DMS153 (cell line): ENCODE results near the gene PANX1.
"Not testable (repeated sequence)": the region's sequence is repeated elsewhere in the genome, so short reads cannot be mapped to it uniquely, and the experiment has no call there.

Experiments used
- DNase-seq: peaks from one replicate; lab custom pipeline; 2025; lab: John Stamatoyannopoulos, UW

The PANX1 gene

DNA sequence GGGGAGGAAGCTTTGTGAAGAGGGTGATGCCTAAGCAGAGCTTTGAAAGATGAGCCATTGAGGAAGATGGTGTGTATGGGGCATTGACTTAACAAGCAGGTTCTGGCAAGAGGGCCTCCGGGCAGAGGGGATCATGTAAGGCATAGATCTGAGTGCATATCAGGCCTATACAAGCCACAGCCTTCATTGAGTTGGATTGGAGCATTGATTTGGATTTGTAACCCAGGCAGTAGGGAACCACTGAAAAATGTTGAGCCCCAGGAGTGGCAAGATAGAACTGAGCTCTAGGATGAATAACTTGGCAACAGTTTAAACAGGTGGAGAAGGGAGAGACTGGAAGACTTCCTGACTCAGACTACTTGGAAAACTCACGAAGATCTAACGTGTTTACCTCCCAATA lies 21.4 kb downstream of the PANX1 start:
- DNase-seq: no peak

DNA sequence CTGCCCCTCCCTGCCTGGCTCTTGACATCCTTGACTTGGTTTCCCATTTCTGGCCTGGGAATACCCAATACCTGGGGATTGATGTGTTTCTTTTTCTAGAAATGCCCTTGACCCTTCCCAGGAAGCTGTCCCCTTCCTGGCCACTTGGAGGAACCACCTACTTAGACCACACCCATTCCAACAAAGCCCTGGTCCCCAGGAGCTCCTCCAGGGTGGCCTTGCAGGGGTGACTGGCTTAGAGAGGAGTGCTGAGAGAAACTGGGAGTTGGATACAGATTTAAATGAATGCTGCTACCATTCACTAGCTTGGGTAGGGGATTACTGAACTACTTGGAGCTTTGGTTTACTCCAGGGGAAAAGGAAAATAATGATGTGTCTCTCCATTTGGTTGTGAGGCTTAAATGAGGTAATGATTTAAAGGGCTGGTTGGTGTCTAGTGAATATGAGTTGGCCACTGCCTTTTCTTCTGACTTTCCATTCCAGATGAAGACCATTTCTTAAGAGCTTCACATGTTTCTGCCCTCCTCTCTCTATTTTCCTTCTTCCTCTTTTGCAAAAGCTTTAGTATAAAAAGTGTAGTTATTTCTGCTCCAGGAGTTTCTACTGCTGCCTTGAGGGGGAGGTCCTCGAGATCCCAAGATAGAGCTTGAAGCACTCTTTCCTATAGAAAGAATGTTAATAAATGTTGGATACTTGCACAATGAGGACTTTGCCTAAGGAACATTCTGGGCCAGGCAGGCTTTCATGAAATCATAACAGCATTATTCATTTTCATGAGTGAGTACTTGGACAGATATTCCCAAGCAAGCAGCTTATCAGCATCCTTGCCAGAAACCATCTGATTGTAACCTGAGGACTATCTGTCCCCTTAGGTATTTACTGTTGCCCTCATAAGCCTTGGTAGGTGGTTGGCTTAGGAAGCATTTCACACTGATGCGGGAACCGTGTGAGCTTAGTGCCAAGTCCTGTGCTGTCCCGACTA lies 22.4 kb downstream of the PANX1 start:
- DNase-seq: no peak

DNA sequence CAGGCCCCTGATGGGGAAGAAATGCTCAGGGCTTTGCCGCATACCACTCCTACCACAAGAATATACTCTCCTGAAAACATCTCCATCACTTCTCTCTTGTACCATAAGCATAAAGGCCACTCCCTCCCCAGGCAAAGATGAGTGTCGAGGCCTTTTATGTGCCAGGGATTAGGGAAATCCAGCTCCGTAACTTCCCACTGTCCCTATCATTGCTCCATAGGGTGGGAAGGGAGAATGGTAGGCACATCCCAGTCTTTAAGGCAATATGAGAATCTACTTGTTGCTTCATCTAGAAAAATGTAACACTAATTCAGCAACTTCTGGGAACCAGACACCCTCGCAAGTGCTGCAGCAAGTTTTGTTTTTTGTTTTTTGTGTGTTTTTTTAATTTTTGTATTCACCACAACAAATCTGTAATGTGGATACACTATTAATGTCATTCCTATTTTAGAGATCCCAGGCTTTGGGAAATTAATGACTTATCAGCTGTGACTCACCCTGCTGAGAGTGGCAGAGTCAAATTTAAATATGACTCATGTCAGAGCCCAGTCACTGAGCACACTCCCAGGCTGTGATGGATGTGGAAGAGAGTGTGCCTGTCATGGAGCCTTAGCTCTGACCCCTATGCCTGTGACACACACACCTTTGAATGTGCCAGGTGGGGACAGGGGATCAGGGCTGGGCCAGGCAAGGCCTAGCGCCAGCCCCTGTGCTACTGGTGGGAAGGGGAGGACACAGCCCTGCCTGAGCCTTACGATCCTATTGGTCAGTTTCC lies 23.4 kb downstream of the PANX1 start:
- DNase-seq: no peak

DNA sequence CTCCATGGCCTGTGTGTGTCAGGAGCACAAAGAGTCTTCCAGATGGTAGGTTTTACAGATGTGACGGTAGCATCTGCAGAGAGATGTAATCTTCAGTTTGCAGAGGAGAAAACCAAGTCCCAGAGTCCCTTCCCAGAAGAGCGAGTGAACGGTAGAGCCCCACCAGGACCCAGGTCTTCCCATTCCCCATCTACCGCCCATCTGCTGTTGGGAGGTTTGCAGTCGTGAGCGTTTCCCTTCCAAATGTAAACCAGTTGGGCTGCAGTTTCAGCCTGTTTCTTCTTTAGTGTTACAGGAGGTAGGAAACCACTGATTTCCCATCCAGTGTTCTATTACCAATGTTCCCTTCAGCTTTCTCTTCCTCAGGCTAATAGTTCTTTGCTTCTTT lies 24.0 kb downstream of the PANX1 start:
- no peak for DNase-seq

DNA sequence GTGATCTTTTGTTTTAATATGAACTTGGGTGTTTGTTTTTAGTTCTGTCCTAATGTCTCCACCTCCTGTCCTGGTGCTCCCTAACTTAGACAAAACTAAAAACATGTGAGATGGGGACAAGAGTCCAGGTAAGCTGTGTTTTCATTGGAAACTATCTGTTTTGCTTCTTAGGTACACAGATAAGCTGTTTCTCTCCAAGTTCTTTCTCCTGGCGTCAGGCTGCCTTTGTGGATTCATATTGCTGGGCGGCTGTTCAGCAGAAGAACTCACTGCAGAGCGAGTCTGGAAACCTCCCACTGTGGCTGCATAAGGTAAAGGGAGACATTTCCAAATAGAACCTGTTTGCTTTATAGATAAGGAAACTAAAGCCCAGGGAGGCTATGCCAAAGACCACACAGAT lies 24.7 kb downstream of the PANX1 start:
- no peak for DNase-seq

DNA sequence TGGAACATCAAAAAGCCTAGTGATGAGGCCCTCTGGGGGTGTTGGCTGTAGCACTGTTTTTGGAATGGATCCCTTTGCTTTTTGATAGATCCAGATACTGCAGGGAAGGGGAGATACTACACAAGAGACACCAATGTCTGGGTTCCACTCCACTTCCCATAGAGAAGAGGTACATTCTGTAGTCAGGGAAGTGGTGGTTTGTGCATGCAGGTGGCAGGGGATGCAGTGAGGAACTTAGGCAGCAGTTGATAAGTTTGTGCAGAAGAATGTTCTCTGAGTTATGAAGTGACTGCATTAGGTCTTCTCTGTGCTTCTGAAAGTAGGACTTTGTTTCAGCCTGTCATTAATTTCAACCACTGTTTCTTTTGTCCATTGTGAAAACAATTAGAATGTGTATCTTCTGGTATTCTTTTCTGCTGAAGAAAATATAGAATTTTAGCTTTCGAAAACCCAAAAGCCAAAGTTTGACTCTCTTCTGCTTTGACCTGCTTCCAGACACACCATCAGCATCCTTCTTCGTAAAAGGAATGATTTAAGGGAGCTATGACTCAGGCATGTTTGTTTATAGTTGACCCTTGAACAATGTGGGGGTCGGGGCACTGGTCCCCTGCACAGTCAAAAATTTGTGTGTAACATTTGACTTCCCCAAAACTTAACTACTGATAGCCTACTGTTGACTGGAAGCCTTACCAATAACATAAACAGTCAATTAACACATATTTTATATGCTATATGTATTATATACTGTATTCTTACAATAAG lies 25.6 kb downstream of the PANX1 start:
- no peak for DNase-seq

DNA sequence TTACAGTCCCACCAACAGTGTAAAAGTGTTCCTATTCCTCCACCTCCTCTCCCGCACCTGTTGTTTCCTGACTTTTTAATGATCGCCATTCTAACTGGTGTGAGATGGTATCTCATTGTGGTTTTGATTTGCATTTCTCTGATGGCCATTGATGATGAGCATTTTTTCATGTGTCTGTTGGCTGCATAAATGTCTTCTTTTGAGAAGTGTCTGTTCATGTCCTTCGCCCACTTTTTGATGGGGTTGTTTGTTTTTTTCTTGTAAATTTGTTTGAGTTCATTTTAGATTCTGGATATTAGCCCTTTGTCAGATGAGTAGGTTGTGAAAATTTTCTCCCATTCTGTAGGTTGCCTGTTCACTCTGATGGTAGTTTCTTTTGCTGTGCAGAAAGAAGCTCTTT lies 28.7 kb downstream of the PANX1 start:
- DNase-seq: not testable (repeated sequence)

DNA sequence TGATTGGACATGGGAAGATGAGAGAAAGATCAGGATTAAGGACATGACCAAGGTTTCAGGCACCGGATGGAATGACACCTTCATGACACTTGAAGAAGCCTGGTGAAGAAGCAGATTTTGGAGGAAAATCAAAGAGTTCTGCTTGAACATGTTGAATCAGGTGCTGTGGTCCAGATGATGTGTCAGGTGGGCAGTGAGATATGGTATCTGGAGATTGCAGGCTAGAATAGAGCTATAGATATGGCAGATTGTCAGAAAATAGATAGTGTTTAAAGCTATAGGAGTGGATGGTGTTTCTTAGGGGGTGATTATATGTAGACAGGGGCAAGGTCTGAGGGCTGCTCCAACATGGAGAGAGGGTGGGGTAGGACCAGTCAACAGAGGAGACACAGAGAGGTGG lies 40.2 kb downstream of the PANX1 start:
- no peak for DNase-seq

DNA sequence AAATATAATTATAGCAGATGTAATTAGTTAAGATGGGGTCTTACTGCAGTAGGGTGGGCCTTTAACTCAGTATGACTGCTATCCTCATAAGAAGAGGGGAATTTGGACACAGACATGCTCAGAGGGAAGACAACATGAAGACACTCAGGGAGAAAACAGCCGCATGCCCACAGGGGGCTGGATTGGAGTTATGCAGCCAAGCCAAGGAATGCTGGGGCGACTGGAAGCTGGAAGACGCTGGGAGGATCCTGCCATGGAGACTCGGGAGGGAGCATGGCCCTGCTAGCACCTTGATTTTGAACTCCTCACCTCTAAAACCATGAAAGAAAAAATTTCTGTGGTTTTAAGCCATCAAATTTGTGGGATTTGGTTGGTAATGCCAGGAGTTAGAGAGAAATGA lies 40.9 kb downstream of the PANX1 start:
- DNase-seq: no peak

DNA sequence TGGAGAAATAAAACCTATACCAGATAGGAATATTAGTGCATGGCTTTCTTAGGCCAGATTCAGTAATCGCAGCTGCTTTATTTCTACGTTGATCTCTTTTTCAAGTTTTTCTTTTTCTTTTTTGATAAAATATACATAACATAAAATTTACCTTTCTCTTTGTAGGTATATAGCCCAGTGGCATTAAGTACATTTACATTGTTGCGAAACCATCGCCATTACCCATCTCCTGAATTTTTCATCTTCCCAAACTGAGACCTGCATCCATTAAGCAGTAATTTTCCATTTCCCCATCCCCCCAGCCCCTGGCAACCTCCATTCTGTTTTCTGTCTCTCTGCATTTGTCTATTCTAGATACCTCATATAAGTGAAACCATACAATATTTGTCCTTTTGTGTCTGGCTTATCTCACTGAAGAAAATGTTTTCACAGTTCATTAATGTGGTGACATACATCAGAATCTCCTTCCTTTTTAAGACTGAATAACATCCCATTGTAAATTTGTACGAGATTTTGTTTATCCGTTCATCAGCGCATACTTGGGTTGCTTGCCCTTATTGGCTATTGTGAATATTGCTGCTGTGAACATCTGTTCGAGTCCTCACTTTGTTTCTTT lies 41.4 kb downstream of the PANX1 start:
- DNase-seq: no peak

DNA sequence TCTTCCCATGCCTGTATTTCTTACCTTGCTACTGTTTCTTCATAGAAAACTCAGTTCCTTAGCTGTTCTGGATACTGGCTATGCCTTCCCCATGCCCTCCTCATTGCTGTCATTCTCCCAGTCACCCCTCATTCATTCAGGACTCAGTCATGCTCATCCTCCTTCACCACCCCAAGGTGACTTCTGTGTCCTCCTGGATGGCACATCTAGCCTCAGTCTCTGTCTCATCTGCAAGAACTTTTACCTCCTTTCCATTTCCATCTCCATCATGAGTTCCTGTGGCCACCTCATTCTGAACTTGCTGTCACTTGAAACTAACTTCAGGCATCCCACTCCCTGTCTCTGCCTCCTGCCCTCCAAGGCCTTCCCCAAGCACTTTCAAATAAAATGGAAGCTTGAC lies 42.3 kb downstream of the PANX1 start:
- DNase-seq: no peak

DNA sequence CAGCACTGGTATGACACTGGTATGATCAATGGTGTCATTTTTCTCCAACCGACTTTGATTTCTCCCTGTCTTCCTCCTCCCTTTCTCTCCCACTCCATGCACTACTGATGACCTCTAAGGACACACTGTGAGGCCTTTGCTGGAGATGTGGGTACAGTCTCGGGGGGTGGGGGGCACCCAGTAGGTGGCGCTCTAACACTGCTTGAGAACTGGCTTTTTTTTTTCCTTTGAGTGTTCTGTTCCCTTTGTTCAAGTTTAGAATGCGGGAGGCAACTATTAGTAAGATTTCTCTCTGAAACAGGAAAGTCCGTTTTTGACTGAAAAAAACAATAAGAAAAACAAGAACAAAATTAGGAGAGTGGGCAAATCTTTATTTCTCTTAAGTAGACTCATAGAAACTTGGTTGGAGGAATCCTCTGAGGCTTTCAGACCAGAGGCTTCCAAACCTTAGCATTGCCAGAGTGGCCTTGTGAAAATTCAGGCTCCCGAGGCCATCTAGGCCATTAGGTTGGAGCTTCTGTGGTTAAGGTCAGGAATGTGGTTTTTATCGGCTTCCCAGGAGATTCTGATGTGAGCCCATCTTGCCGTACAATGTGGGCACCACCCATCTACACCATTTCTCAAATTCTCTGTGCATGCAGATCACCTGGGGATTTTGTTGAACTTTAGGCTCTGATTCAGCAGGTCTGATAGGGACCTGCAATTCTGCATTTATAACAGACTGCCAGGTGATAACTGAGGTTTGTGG lies 43.2 kb downstream of the PANX1 start:
- no peak for DNase-seq

DNA sequence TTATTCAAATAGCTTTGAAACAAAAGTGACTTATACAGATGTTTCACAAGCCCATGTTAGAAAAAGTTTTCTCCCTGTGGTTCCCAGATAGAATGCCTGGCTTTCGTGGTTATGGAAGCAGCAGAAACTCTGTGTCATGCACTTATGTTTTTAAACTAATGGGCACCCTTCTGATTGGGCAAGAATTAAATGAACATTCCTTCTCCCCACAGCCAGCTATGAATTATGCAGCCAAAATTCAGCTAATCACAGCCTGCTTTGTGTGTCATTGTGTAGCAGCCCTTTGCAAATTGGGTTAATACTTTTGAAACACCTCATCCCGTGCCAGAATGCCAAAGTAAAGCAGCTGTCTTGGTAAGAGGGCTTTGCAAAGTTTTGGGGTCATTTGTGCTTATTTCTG lies 46.9 kb downstream of the PANX1 start:
- DNase-seq: no peak

DNA sequence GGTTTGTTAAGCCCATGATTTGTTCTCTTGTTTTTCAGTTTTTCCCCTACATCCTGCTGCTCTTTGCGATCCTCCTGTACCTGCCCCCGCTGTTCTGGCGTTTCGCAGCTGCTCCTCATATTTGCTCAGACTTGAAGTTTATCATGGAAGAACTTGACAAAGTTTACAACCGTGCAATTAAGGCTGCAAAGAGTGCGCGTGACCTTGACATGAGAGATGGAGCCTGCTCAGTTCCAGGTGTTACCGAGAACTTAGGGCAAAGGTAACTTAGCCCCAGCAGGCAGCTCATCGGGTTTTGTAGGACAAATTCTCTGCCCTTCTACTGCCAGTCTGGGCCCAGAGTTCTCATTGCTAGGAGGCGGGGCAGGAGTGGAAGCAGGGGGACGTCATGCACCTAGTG lies 49.7 kb downstream of the PANX1 start:
- DNase-seq: no peak

DNA sequence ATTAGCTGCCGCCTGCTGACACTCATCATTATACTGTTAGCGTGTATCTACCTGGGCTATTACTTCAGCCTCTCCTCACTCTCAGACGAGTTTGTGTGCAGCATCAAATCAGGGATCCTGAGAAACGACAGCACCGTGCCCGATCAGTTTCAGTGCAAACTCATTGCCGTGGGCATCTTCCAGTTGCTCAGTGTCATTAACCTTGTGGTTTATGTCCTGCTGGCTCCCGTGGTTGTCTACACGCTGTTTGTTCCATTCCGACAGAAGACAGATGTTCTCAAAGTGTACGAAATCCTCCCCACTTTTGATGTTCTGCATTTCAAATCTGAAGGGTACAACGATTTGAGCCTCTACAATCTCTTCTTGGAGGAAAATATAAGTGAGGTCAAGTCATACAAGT lies 51.1 kb downstream of the PANX1 start:
- no peak for DNase-seq

DNA sequence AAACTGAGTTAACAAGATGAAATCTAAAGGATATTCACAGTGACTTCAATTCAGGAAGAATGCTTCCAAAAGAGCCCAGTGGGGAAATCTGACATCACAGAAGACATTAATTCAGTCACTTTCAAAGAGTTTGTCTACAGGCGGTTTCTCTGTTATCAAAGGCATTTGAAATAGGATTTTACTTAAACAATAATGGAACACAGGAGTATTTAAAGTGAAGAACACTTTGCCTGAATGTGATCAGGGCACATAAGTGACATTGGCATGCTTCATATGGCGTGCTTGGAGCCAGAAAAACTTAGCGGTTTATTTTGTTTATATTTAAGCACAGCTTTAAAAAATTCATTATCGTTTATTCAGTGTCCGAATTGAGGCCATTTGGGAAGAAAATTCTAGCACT lies 52.9 kb downstream of the PANX1 start:
- no peak for DNase-seq

DNA sequence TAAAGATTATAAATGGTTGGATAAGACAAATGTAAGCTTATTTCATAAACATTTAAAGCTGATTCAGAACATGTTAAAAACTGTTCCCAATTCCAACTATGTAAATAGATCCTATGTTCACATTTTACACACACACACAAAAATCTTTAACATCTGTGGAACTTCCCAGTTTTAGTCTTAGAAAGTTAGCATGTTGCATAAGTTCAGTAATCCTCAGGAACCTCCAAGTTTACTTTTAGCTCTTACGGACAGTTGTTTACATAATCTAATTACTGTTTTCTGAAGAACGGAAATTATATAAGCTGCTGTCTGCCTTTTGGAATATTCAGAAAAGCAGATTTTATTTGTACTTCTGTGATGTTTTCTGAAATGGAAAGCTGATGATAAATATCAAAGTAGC lies 53.3 kb downstream of the PANX1 start:
- DNase-seq: no peak

DNA sequence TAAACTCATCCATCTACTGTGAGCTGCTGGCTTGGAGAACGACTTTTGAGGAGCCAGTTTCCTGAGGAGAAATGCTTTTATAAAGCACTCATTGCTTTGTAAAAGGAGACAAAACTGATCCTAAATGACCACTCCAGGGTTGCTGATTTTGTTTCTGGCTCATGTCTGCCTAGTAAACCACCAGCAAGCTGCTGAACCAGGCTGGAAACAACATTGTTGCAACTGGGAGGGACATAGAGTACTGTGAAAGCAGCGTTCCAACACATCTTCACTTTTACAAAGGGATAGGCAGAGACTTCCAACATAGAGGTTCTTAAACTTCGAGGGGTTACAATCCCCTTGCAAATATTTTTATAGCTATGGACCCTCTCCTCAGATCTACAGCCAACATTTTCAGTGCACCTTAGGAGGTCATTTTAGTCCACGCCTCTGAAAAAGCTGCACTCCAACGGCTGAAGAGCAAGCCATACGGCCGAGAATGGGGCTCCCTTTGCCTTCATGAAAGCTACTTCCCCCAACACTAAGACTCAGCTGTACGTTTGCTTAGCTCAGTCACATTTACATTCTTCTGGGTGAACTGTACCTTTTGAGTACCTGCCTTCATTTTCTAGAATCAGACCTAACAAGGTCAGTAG lies 54.7 kb downstream of the PANX1 start:
- no peak for DNase-seq

DNA sequence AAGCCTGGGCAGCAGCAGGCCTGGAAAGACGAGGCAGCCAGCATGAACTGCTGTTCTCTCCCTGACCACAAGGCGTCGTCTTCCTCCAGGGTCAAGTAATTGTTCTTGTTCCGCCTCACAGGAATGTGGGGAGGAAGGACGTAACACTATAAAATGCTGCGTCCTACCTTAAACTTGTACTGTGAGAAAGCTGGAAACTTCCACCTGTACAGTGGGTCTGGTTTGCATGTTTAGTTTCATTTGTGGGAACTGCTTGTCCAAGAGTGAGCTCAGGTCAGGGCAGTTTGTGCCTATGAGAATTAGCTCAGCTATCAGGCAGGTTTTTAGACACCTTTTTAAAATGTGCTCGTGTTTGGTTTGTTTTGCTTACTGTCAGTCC lies 55.2 kb downstream of the PANX1 start:
- no peak for DNase-seq

DNA sequence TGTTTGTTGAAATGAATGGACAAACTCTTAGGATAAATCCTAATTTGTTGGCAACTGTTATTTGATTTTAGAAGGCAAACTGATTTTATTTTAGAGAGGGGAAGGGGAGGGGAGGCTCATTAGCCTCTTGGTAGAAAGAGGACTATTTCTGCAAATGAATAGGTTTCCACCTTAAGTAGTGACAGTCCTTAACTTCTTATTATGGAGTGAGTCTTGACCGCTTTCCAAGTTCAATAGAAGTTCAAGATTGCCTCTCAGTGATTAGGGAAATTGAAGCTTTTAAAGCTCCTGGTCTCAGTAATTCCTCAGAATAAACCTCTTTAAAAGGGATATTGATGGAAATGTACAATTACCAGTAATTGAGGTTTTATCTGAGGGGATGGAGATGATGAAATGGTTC lies 55.7 kb downstream of the PANX1 start:
- no peak for DNase-seq

DNA sequence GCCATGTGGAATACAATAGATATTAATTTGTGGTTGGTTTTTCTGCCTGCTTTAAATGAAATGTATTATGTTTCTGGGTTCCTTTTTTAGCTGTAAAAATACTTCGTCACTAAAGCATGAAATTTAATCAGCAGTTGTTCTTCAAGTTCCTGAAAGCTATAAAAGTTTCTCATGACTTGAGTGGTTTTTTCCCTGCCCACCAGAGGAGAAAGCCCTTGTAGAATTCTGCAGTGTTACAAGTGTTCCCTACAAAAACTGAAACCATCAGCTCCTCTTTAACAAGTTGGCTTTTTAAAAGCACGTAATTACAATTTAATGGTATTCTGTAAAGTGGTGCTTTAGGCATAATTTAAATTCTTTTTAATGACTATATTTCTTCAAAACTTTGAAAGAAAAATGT lies 56.2 kb downstream of the PANX1 start:
- DNase-seq: no peak
